GM13977 (cell line): Measurements from ENCODE around the gene CLEC16A.

Source experiments
- DNase-seq: peaks from one replicate; pipeline ENCODE4 v3.0.0; 2012; ENCODE audit warnings: low spot score
- in situ Hi-C: fragments of 300-500 bp; cut with MboI; formaldehyde crosslinking; loops from one replicate; pipeline ENCODE4 v1.12.0; 2022; ENCODE audit warnings: low sequenced_read_pairs, low pct_unique_long_range_greater_than_20kb, mixed read lengths, inconsistent platforms; ENCODE audit not compliant: unreplicated experiment
- TF ChIP-seq, protein P1 (sequence below): IDR thresholded peaks from 2 replicates; pipeline ENCODE4 v1.5.1; 2012; ENCODE audit warnings: mild to moderate bottlenecking, control low read depth; ENCODE audit not compliant: insufficient read depth; ENCODE audit errors: extremely low read depth, missing control alignments

Gene CLEC16A

GRCh38 chr16:10906482-10906881 lies 37.9 kb upstream of the CLEC16A start:
- no peak for DNase-seq
- TF ChIP-seq, protein P1, sequence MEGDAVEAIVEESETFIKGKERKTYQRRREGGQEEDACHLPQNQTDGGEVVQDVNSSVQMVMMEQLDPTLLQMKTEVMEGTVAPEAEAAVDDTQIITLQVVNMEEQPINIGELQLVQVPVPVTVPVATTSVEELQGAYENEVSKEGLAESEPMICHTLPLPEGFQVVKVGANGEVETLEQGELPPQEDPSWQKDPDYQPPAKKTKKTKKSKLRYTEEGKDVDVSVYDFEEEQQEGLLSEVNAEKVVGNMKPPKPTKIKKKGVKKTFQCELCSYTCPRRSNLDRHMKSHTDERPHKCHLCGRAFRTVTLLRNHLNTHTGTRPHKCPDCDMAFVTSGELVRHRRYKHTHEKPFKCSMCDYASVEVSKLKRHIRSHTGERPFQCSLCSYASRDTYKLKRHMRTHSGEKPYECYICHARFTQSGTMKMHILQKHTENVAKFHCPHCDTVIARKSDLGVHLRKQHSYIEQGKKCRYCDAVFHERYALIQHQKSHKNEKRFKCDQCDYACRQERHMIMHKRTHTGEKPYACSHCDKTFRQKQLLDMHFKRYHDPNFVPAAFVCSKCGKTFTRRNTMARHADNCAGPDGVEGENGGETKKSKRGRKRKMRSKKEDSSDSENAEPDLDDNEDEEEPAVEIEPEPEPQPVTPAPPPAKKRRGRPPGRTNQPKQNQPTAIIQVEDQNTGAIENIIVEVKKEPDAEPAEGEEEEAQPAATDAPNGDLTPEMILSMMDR = no peak
- in situ Hi-C loops = no loop called here

GRCh38 chr16:10906914-10907756 lies 37.2 kb upstream of the CLEC16A start:
- in situ Hi-C loops = no loop called here
- no peak for DNase-seq
- TF ChIP-seq, protein P1 = no peak

DNA sequence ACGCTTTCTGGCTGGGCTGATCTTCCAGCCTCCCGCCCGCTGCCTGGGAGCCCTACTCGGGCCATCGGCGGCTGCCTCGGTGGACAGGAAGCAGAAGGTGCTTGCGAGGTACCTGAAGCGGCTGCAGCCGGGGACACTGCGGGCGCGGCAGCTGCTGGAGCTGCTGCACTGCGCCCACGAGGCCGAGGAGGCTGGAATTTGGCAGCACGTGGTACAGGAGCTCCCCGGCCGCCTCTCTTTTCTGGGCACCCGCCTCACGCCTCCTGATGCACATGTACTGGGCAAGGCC lies 36.7 kb upstream of the CLEC16A start:
- in situ Hi-C loops = no loop called here
- DNase-seq = no peak
- TF ChIP-seq, protein P1 = no peak

GRCh38 chr16:10911267-10911666 lies 33.1 kb upstream of the CLEC16A start:
- DNase-seq = no peak
- in situ Hi-C loops = loop anchor here (10.0 kb wide), 1 partner anchor 386 kb away; no protein-coding TSS in a partner anchor
- TF ChIP-seq, protein P1 = no peak

DNA sequence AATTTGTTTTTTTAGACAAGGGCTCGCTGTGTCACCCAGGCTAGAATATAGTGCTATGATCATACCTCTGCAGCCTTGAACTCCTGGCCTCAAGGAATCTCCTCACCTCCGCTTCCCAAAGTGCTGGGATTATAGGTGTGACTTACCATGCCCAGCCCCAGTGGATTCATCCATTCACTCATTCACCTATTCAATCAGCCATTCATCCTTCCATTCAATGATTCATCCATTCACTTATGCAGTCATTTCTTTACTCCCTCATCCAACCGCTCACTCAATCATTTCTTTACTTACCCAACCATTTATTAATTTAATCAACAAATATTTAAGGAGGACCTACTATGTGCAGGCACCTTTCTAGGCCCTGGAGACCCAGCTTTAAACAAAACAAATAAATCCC lies 27.8 kb upstream of the CLEC16A start:
- DNase-seq = no peak
- in situ Hi-C loops = loop anchor here (10.0 kb wide), 1 partner anchor 392 kb away; no protein-coding TSS in a partner anchor
- TF ChIP-seq, protein P1 = no peak

GRCh38 chr16:10918294-10919002 lies 25.9 kb upstream of the CLEC16A start:
- peak; percentile 80 for DNase-seq
- in situ Hi-C loops = loop anchor here (10.0 kb wide), 1 partner anchor 394 kb away; no protein-coding TSS in a partner anchor
- TF ChIP-seq, protein P1 = peak; percentile 95
